IPS-NIHi7 (cell line): ENCODE data around the gene GABPA.
"Not testable (repeated sequence)": the region's sequence is repeated elsewhere in the genome, so short reads cannot be mapped to it uniquely, and the experiment has no call there.

Experiments used
- DNase-seq: peaks from one replicate; pipeline ENCODE4 v3.0.0; 2012; ENCODE audit warnings: mixed read lengths; ENCODE audit errors: extremely low spot score

Gene GABPA

GRCh38 chr21:25737421-25737820 lies 2.6 kb downstream of the GABPA start:
- DNase-seq: no peak

GRCh38 chr21:25742900-25743299 lies 8.1 kb downstream of the GABPA start:
- DNase-seq: no peak

GRCh38 chr21:25744854-25745253 lies 10.1 kb downstream of the GABPA start:
- no peak for DNase-seq

DNA sequence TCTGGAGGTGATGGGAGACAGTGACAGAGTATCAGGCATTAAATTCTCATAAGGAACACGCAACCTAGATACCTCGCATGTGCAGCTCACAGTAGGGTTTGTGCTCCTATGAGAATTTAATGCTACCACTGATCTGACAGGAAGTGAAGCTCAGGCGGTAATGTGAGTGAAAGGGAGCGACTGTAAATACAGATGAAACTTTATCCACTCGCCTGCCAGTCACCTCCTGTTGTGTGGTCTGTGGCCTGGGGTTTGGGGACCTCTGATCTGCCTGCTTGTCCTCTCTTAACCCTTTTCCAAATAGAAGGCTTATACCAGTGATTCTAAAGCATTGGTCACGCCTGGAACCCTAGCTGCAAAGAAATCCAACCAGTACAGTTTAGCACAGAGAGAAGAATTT lies 15.3 kb downstream of the GABPA start:
- DNase-seq: no peak

- no peak for DNase-seq
These were observed 17.6 kb downstream of the GABPA start for GRCh38 chr21:25752416-25752815.

DNA sequence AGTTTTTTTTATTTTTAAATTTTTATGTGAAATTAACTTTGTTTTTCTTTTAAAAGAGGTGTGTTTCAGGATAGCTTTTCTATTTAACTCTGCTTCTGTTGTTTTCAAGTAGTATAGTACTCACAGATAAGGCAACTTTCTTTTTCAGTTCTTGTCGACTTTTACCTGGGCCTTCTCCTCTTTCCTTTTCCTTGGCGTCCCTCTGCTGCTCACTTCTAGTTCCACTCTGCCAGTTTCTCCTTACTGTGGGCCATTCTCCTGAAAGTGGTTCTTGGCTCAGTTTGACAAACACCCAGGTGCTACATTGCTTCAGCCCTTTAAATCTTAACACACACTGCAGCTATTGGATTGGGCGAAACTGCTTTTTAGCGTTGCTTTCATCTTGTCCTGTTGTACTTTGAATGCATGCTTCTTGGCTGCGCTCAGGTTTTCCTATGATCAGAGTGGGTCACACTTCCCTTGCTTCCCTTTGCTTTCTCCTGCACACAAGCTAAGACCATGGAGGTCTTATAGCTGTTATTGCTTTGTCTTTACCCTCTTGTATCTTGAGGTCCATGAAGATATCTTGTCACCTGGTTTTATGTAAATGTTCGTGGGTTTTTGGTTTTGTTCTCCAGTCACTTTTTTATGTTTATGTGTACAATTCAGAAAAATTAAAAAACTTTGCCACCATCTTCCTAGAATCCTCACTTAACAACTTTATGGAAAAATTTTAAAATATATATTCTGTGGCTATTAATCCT lies 21.6 kb downstream of the GABPA start:
- DNase-seq: no peak

DNA sequence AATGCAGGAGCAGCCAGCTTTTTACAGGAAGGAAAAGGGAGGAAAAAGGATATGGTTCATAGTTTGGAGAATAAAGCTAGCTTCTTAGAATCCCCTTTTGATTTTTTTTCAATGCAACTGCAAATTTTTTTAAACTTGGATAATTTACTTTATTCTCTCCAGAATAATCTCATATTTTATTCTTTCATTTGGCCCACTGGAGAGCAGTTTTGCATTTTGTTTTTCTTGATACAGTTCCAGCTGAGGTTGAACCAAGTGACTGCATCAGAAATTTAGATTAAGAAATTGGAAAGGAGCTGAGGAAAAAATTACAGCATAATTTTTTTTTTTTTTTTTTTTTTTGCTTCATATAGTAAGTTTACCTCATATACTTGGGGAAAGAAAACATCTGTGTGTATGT lies 22.8 kb downstream of the GABPA start:
- DNase-seq: no peak

GRCh38 chr21:25759573-25759972 lies 24.8 kb downstream of the GABPA start:
- DNase-seq: no peak

DNA sequence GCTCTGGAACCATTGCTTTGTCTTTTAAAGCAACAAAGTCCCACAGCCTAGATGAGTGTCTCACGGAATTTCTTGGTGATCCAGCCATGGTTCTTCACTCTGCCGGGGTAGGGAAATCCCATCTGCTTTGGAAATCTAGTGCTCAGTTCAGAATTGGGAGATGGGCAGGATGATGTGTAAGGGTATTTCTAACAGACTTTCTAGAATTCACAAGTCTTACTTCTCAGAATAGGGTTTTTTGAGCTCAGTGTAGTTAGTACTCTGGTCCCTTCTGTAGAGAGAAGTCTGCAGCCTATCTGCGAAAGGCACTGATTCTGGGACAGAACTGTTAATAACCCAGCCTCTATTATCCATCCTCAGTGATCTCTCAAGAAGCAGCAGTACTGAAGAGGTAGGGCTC lies 25.3 kb downstream of the GABPA start:
- no peak for DNase-seq

GRCh38 chr21:25760677-25761076 lies 25.9 kb downstream of the GABPA start:
- no peak for DNase-seq

- DNase-seq: no peak
These were observed 29.3 kb downstream of the GABPA start for GRCh38 chr21:25764065-25764464.

DNA sequence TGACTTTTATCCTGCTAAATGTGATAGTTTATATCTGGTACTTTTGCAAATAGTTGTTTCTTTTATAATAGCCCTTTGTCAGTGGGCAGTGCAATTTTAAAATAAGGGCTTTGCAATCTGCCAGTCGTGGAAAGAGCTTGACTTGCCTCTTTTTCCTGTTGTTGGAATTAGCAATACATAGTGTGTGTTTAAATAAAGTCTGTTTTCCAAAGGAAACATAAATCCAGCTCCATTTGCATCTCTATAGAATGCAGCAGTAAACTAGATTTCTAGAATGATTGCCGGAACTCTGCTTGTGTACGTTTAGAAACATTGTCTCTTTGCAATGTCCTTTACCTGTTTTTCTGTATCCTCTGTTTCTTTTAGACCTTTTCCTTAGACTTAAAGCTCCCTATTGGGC lies 33.1 kb downstream of the GABPA start:
- no peak for DNase-seq

DNA sequence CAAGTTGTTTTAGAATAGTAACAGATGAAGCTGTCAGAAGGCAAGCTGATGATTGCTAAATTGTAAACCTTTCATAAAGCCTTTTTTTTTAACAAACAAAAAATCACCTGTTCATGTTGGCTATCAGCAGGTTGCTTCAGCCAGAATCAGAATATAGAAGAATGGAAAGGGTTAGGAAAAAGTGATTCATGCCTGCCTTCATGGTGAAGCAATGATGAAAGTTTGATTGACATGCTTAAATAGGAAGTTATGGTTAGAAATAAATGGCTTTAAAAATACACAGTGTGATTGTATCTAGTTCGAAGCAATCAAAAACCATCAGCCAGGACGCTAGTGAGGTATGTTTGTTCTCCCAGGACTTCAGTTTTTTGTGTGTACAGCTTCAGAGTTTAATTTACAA lies 37.9 kb downstream of the GABPA start:
- no peak for DNase-seq

DNA sequence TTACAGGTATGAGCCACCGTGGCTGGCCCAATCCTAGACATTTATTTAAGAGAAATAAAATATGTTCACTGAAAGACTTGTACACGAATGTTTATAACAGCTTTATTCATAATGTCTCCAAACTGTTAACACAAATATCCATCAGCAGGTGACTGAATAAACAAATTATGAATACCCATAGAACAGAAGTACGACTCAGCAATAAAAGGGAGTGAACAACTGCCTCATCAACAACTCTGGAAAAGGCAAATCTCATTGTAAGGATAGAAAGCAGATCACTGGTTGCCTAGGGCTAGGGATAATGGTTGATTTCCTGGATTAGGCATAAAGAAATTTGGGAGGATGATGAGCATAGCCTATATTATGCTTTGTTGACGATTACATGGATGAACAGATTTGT lies 41.7 kb downstream of the GABPA start:
- DNase-seq: no peak

DNA sequence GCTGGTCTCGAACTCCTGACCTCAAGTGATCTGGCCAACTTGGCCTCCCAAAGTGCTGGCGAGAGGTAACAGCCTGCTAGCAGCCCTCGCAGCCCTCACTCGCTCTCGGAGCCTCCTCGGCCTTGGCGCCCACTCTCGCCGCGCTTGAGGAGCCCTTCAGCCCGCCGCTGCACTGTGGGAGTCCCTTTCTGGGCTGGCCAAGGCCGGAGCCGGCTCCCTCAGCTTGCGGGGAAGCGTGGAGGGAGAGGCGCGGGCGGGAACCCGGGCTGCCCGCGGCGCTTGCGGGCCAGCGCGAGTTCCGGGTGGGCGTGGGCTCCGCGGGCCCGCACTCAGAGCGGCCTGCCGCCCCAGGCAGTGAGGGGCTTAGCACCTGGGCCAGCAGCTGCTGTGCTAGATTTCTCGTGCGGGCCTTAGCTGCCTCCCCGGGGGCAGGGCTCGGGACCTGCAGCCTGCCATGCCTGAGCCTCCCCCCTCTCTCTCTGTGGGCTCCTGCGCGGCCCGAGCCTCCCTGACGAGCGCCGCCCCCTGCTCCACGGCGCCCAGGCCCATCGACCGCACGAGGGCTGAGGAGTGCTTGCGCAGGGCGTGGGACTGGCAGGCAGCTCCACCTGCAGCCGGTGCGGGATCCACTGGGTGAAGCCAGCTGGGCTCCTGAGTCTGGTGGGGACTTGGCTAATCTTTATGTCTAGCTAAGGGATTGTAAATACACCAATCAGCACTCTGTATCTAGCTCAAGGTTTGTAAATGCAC lies 43.5 kb downstream of the GABPA start:
- not testable (repeated sequence) for DNase-seq

DNA sequence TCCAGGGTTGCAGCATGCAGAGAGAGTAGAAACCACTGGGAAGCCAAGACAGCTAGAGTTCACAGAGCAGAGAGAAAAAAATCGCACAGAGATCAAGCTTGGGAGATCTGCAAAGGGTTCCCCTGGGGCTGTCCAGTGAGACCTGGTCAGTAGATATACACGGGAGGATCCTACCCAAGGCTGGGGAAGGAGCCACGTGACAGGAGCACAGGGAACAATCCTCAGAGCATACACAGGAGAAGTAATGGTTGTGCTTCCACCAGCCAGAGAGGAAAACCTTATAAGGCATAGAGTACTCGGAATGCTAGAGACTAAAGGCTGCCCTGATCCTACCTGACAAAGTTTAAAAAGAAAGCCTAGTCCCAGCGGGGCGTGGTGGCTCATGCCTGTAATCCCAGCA lies 53.9 kb downstream of the GABPA start:
- DNase-seq: peak; percentile 7

GRCh38 chr21:25790122-25790877 lies 55.5 kb downstream of the GABPA start:
- peak; percentile 26 for DNase-seq

GRCh38 chr21:25790878-25791204 lies 56.1 kb downstream of the GABPA start:
- no peak for DNase-seq

DNA sequence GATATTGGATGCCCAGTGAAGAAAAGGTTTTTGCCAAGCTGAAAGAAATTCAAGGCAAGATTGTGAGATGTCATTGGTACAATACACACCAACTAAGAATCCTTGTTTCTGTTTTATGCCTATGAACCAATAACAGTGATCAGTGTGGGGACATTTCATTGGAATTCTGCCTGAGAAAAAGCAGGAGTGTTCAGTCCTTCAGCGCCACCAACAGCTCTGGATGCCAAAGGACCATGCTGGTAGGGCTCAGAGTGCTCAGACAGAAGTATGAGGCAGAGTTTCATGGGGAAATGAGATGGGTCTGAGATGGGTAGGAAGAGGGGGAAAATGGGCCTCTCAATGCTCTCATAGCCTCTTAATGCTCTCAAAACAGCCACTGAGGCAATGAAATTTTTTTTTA lies 56.5 kb downstream of the GABPA start:
- peak; percentile 8 for DNase-seq

GRCh38 chr21:25801217-25802014 lies 66.6 kb downstream of the GABPA start:
- DNase-seq: peak; percentile 90

GRCh38 chr21:25806060-25806459 lies 71.3 kb downstream of the GABPA start:
- no peak for DNase-seq

GRCh38 chr21:25807191-25807590 lies 72.4 kb downstream of the GABPA start:
- no peak for DNase-seq
